ENCODE measurements around the gene CALN1.

The CALN1 gene

DNA sequence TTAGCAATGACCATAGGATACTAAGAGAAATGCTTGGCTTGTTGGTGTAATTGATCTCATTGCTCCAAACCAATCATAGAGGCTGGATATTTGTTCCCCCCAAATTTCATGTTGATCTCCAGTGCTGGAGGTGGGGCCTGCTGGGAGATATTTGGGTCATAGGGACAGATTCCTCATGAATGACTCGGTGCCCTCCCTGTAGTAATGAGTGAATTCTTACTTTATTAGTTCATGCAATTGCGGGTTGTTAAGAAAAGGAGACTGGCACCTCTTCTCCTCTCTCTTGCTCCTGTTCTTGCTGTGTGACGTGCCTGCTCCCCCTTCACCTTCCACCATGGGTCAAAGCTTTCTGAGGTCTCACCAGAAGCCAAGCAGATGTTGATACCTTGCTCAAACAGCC, 630.1 kb downstream of the CALN1 start:
- H3K4me3 ChIP-seq (ENCODE audit: low read depth, low read length): no peak overlapping the region
- TF ChIP-seq, protein P1, sequence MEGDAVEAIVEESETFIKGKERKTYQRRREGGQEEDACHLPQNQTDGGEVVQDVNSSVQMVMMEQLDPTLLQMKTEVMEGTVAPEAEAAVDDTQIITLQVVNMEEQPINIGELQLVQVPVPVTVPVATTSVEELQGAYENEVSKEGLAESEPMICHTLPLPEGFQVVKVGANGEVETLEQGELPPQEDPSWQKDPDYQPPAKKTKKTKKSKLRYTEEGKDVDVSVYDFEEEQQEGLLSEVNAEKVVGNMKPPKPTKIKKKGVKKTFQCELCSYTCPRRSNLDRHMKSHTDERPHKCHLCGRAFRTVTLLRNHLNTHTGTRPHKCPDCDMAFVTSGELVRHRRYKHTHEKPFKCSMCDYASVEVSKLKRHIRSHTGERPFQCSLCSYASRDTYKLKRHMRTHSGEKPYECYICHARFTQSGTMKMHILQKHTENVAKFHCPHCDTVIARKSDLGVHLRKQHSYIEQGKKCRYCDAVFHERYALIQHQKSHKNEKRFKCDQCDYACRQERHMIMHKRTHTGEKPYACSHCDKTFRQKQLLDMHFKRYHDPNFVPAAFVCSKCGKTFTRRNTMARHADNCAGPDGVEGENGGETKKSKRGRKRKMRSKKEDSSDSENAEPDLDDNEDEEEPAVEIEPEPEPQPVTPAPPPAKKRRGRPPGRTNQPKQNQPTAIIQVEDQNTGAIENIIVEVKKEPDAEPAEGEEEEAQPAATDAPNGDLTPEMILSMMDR (IDR thresholded peaks at IDR 0.05; ENCODE audit: low read depth, low read length, missing control alignments): no peak
- DNase-seq (ENCODE audit: low read depth): no peak

DNA sequence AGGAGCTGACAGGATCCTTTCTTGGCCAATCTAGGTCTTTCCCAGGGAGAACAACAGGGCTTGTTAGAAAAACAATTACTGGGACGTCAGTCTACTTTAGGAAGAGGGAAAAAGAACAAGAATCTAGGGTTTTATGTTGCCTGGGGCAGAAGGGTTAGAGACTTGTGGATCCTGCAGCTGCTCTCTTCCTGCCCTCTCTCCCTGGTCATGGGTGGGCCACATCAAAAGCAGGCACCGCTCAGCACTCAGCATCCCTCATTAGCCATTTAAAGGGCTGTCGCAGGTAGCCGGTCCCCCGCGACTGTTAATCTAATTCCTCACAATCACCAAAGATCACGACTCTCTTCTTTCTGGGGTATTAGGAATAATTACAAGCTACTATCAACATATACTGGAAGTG, 631.9 kb downstream of the CALN1 start:
- TF ChIP-seq, protein P1 (IDR thresholded peaks at IDR 0.05; ENCODE audit: low read depth, low read length, missing control alignments): no peak

DNA sequence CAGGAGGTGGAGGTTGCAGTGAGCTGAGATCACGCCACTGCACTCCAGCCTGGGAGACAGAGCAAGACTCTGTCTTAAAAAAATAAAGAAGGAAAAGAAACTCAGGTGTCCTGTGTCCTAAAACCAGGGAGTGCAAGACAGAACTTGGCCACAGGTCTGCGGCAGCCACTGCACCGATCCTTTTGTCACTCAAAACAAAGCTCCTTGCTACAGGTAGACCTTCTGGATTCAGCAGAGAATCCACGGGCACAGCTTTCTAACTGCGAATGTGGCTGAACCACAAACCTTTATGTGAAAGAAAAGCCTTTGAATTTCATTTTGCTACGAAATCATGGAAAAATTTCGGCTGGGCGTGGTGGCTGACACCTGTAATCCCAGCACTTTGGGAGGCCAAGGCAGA, 634.9 kb downstream of the CALN1 start:
- TF ChIP-seq, protein P1 (IDR thresholded peaks at IDR 0.05; ENCODE audit: low read depth, low read length, missing control alignments): no peak
- no peak for DNase-seq (ENCODE audit: low read depth)
- H3K4me3 ChIP-seq (ENCODE audit: low read depth, low read length): no peak overlapping the region

More for the DNA sequence above, 631.9 kb downstream of the CALN1 start:
- DNase-seq (ENCODE audit: low read depth): no peak
- no peak overlapping the region for H3K4me3 ChIP-seq (ENCODE audit: low read depth, low read length)

DNA sequence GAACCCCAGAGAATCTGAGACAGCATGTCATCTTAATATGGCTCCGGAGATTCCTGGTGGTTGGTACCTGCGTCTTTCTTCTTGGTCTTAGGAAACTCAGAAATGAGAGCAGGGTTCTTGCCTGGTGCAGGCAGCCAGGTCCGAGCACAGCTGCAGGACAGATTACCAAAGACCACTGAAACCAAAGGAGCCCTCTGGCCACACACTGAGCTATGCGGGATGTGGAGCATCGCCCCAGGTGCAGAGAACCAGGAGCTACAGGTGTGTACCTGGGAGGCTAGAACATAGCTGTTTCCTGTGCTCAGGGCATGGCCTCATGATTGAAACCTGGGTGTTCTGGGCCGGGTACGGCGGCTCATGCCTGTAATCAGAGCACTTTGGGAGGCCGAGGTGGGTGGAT, 635.4 kb downstream of the CALN1 start:
- DNase-seq (ENCODE audit: low read depth): no peak
- H3K4me3 ChIP-seq (ENCODE audit: low read depth, low read length): no peak overlapping the region
- TF ChIP-seq, protein P1 (IDR thresholded peaks at IDR 0.05; ENCODE audit: low read depth, low read length, missing control alignments): no peak

DNA sequence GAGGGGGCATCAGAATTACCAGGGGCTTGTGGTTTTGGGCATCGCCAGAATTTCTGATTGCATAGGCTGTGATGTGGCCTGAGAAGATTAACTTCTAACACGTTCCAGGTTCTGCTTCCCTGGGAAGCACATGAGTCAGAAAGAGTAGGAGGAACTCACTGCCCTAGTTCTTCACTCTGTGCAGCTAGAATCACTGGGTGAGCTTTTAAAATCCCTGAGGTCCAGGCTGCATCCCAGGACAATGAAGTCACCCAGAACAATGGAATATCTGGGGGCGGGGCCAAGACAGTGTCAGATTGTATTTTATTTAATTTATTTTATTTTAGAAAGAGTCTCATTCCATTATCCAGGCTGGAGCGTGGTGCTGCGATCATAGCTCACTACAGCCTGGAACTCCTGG, 636.5 kb downstream of the CALN1 start:
- no peak overlapping the region for H3K4me3 ChIP-seq (ENCODE audit: low read depth, low read length)
- DNase-seq (ENCODE audit: low read depth): no peak
- TF ChIP-seq, protein P1 (IDR thresholded peaks at IDR 0.05; ENCODE audit: low read depth, low read length, missing control alignments): no peak

DNA sequence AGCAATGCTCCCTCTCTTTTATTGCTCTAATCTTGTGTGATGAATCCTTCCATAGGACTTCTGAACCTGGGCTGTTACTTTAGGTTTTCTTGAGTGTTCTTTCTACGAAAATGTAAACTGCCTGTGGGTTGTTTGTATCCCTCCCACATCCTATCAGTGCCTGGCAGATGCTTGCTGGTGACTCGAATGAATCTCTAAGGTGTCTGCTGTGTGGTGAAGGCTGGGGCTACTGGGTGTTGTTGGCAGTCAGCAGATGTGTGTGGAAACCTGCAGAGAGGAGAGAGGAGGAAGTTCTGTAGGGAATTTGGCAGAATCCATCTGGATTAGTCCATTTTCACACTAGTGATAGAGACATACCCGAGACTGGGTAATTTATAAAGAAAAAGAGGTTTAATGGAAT, 639.4 kb downstream of the CALN1 start:
- TF ChIP-seq, protein P1 (IDR thresholded peaks at IDR 0.05; ENCODE audit: low read depth, low read length, missing control alignments): no peak
- DNase-seq (ENCODE audit: low read depth): no peak
- no peak overlapping the region for H3K4me3 ChIP-seq (ENCODE audit: low read depth, low read length)

DNA sequence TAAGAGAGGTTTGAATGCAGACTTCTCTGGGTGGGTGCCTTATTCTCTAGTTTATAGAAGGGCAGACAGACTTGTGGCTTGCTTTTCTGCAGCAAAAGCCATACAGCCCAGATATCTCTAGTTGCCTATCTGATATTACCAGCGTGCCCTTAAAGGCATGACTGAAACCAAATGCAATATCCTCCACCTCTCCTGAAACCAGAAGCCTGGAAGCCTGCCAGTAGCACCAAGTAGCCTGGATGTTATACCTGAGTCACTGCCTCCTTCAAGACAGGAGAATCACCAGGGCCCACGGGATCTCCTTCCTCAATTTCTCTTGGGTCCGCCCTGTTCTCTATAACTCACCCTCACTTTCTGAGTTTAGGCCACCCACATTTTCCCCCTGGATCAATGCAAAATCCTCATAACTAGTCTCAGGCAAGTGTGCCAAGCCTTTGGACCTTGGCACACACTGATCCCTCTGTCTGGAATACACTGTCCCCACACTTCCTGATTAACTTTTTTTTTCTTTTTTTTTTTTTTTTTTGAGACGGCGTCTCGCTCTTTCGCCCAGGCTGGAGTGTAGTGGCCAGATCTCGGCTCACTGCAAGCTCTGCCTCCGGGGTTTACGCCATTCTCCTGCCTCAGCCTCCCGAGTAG, 641.8 kb downstream of the CALN1 start:
- TF ChIP-seq, protein P1 (IDR thresholded peaks at IDR 0.05; ENCODE audit: low read depth, low read length, missing control alignments): no peak
- H3K4me3 ChIP-seq (ENCODE audit: low read depth, low read length): no peak overlapping the region
- DNase-seq (ENCODE audit: low read depth): no peak
